ENCODE data around the gene TGFBI.

Gene TGFBI

DNA sequence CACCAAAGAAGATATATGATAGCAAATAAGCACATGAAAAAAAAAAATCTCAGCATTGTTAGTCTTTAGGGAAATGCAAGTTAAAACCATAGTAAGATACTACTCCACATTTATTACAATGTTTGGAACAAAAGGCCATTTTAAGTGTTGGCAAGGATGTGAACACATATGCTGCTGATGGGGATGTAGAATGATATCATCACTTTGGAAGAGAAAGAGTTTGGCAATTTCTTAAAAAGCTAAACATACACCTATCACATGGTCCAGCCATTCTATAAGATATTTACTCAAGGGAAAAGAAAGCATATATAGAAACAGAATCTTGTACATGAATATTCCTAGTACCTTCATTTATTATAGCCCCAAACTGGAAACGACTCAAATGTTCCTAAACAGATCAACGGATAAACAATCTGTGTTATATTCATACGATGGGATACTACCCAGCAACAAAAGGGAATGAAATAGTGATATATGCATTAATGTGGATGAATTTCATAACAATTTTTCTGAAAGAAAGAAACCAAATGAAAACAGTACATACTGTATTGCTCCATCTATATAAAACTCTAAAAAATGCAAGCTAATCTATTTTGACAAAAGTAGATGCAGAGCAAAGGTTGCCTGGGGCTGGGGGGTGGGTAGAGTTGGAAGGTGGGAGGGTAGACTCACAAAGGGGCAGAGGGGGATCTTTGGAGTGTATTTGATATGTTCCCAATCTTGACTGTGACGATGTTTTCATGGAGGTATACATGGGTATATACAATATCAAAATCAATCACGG is 58.2 kb downstream of the TGFBI start:
- Histone ChIP-seq H3K4me3 (ENCODE audit: control insufficient read depth in 1 of 7, extremely low read depth in 1 of 7, insufficient read depth in 4 of 7, low read depth in 2 of 7, low read length in 6 of 7) (no peak overlapping the region), H3K4me1 (ENCODE audit: control extremely low read depth in 1 of 4, control insufficient read depth in 4 of 4, insufficient read depth in 4 of 4, low read length in 3 of 4) (no peaks in the 10 kb centered on the region), H3K27ac (ENCODE audit: insufficient read depth in 1 of 2, low read depth in 1 of 2, low read length in 2 of 2, poor library complexity in 1 of 2, severe bottlenecking in 2 of 2) (no peak overlapping the region), H3K36me3 (ENCODE audit: control insufficient read depth in 4 of 4, insufficient read depth in 4 of 4, low read length in 3 of 4) (no peaks in the 10 kb centered on the region), H3K27me3 (replicated peaks in 2 of 5; ENCODE audit: control insufficient read depth in 4 of 5, insufficient read depth in 5 of 5, low read length in 4 of 5) (peaks cover 0 to 16% (median 4%) of the 10 kb centered on the region in 5 experiments), H3K9me3 (ENCODE audit: control extremely low read depth in 1 of 5, control insufficient read depth in 4 of 5, insufficient read depth in 2 of 5, low read depth in 1 of 5, low read length in 4 of 5) (no peaks in the 10 kb centered on the region)
- DNase-seq, result no peak
- POLR2A ChIA-PET, result no interaction called here
- CTCF ChIA-PET, result interaction anchor here (1.6 kb wide), 1 partner anchor 12 kb away, joined by 3 read pairs; no protein-coding TSS in a partner anchor
- WGBS (ENCODE audit: insufficient coverage), result no CpG with 5 or more reads among the region's 5 CpGs

DNA sequence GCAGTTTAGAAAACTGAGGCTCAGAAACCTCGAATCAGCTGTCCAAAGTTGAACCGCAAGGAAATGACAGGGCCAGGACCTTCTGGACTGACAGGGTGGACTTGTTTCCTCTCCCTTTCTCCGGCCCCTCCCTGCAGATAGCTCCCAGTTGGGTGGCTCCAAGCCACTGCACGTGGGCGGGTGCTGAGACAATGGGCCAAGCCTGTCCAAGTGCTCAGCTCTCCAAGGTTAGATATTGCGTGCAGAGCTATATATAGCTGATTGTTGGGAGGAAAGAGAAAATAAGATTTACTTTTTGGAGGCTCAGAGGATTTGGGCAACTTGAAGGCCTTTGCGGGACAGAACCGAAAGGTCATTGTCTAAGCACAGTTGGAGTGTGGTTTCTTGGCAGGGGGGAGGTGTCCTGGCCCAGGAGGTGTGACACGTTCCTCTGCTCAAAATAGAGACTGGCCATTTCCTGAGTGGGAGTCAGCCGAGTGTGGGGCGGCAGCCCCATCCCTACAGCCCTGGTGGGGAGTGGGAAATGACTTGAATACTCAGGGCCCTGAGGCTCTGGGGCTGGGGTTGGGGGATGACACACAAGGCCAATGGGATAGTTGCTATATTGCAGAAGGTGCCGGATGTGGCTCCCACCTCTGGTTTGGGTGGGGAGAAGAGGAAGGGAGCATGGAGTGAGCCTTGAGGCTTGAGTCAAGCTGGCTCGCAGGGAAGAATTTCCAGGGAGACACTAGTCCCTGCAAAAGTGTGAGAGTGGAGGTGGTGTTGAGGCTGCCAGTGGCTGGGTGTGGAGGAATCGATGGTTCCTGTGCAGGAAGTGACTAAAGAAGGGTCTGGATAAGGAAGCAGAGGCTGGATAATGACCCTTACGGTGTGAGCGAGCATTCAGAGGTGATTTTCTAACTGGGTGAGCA is 59.4 kb downstream of the TGFBI start:
- Histone ChIP-seq H3K36me3 (ENCODE audit: control insufficient read depth in 4 of 4, insufficient read depth in 4 of 4, low read length in 3 of 4) (no peaks in the 10 kb centered on the region), H3K27me3 (replicated peaks in 2 of 5; ENCODE audit: control insufficient read depth in 4 of 5, insufficient read depth in 5 of 5, low read length in 4 of 5) (peaks cover 0 to 9% (median 0%) of the 10 kb centered on the region in 5 experiments), H3K4me3 (ENCODE audit: control insufficient read depth in 1 of 7, extremely low read depth in 1 of 7, insufficient read depth in 4 of 7, low read depth in 2 of 7, low read length in 6 of 7) (no peak overlapping the region), H3K4me1 (ENCODE audit: control extremely low read depth in 1 of 4, control insufficient read depth in 4 of 4, insufficient read depth in 4 of 4, low read length in 3 of 4) (no peaks in the 10 kb centered on the region), H3K27ac (ENCODE audit: insufficient read depth in 1 of 2, low read depth in 1 of 2, low read length in 2 of 2, poor library complexity in 1 of 2, severe bottlenecking in 2 of 2) (no peak overlapping the region), H3K9me3 (ENCODE audit: control extremely low read depth in 1 of 5, control insufficient read depth in 4 of 5, insufficient read depth in 2 of 5, low read depth in 1 of 5, low read length in 4 of 5) (no peaks in the 10 kb centered on the region)
- no peak for DNase-seq
- ChIA-PET POLR2A (no interaction called here), CTCF (interaction anchor here (1.1 to 1.6 kb wide), 2 partner anchors 10 to 14 kb away, joined by 3 read pairs; no protein-coding TSS in a partner anchor)
- 96% methylated on average over 14 of the region's 16 CpGs for WGBS (ENCODE audit: insufficient coverage)

DNA sequence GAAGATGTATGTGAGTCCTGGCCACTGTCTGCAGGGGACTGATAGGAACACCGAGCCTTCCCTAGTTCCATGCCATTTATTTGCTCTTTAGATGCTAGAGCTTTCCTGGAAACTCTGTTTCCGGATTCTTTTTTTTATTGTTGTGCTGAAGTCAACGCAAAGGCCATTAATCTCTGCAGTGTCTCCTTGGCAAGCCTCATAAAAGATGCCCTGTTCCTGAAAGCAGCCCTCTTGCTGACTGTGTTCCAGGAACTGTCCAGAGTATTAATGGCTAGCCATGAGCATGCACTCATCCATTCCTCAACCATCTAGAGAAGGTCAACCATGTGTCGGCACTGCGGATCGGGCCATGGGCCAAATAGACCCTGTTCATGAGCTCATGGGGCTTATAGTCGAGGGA is 61.0 kb downstream of the TGFBI start:
- no peaks in the 10 kb centered on the region for H3K9me3 ChIP-seq (ENCODE audit: control extremely low read depth in 1 of 5, control insufficient read depth in 4 of 5, insufficient read depth in 2 of 5, low read depth in 1 of 5, low read length in 4 of 5)
- ChIA-PET POLR2A (no interaction called here), CTCF (interaction anchor here (0.7 kb wide), 1 partner anchor 49 kb away, joined by 3 read pairs; no protein-coding TSS in a partner anchor)
- no peak for DNase-seq
- peaks cover 0 to 6% (median 0%) of the 10 kb centered on the region in 5 experiments for H3K27me3 ChIP-seq (replicated peaks in 2 of 5; ENCODE audit: control insufficient read depth in 4 of 5, insufficient read depth in 5 of 5, low read length in 4 of 5)
- no peaks in the 10 kb centered on the region for H3K36me3 ChIP-seq (ENCODE audit: control insufficient read depth in 4 of 4, insufficient read depth in 4 of 4, low read length in 3 of 4)
- H3K4me1 ChIP-seq (ENCODE audit: control extremely low read depth in 1 of 4, control insufficient read depth in 4 of 4, insufficient read depth in 4 of 4, low read length in 3 of 4), result no peaks in the 10 kb centered on the region
- WGBS (ENCODE audit: insufficient coverage), result 92% methylated on average over 7 of the region's 7 CpGs
- no peak overlapping the region for H3K4me3 ChIP-seq (ENCODE audit: control insufficient read depth in 1 of 7, extremely low read depth in 1 of 7, insufficient read depth in 4 of 7, low read depth in 2 of 7, low read length in 6 of 7)
- H3K27ac ChIP-seq (ENCODE audit: insufficient read depth in 1 of 2, low read depth in 1 of 2, low read length in 2 of 2, poor library complexity in 1 of 2, severe bottlenecking in 2 of 2), result no peak overlapping the region

DNA sequence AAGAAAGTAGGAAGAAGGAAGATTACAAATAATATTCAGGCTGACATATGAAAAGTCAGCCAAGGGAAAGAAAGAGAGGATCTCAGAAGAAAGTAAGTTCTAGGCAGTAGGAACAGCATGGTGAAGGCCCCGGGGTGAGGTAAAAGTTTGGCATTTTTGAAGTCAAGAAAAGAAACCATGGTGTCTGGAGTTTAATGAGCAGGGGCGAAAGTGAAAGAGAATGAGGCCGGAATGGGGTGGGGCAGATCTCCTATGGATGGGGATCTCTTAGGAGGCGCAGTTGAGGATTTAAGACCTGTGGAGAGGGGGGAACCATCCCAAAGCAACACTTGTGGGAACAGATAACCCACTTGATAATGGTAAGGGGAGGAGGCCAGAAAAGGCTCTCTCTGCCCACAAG is 61.5 kb downstream of the TGFBI start:
- Histone ChIP-seq H3K27me3 (replicated peaks in 2 of 5; ENCODE audit: control insufficient read depth in 4 of 5, insufficient read depth in 5 of 5, low read length in 4 of 5) (peaks cover 0 to 6% (median 1%) of the 10 kb centered on the region in 5 experiments), H3K4me1 (ENCODE audit: control extremely low read depth in 1 of 4, control insufficient read depth in 4 of 4, insufficient read depth in 4 of 4, low read length in 3 of 4) (no peaks in the 10 kb centered on the region), H3K9me3 (ENCODE audit: control extremely low read depth in 1 of 5, control insufficient read depth in 4 of 5, insufficient read depth in 2 of 5, low read depth in 1 of 5, low read length in 4 of 5) (no peaks in the 10 kb centered on the region), H3K27ac (ENCODE audit: insufficient read depth in 1 of 2, low read depth in 1 of 2, low read length in 2 of 2, poor library complexity in 1 of 2, severe bottlenecking in 2 of 2) (no peak overlapping the region), H3K4me3 (ENCODE audit: control insufficient read depth in 1 of 7, extremely low read depth in 1 of 7, insufficient read depth in 4 of 7, low read depth in 2 of 7, low read length in 6 of 7) (no peak overlapping the region), H3K36me3 (ENCODE audit: control insufficient read depth in 4 of 4, insufficient read depth in 4 of 4, low read length in 3 of 4) (no peaks in the 10 kb centered on the region)
- DNase-seq, result no peak
- ChIA-PET POLR2A (no interaction called here), CTCF (interaction anchor here (0.7 kb wide), 1 partner anchor 49 kb away, joined by 3 read pairs; no protein-coding TSS in a partner anchor)
- WGBS (ENCODE audit: insufficient coverage), result 97% methylated on average over 3 of the region's 4 CpGs

DNA sequence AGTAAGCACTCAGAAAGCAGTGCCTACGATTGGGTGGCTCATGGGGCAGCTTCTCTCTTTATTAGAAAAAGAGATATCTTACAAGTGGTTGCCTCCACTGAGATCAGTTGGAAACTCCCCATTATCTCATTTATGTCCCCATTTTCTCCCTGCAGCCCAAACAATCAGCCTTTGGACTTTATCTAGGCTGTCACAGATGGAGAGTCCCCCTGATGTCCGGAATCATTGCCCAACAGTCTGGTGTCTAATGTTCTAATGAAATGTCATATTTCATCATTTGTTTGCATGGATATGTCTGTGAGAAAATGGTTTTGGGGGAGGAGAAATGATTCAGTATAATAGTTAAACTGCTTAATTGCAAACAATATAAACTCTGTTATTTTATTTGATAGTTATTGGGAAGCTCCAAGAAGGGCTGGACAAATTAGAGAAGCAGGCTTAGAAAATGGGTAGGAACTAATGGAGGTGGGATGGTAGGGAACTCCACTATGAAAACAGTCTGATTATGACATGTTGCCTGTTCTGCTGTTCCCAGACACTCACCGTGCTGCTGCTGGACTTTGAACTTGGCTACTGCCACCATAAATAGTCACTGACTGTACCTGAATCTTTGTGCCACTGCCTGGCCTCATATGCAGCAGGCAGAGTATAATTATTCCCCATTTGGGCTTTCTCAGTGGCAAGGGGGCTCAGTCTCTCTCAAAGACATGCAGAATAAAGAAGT is 65.6 kb downstream of the TGFBI start:
- 97% methylated on average over 2 of the region's 3 CpGs for WGBS (ENCODE audit: insufficient coverage)
- Histone ChIP-seq H3K36me3 (ENCODE audit: control insufficient read depth in 4 of 4, insufficient read depth in 4 of 4, low read length in 3 of 4) (no peaks in the 10 kb centered on the region), H3K27ac (ENCODE audit: insufficient read depth in 1 of 2, low read depth in 1 of 2, low read length in 2 of 2, poor library complexity in 1 of 2, severe bottlenecking in 2 of 2) (no peak overlapping the region), H3K4me1 (ENCODE audit: control extremely low read depth in 1 of 4, control insufficient read depth in 4 of 4, insufficient read depth in 4 of 4, low read length in 3 of 4) (no peaks in the 10 kb centered on the region), H3K4me3 (ENCODE audit: control insufficient read depth in 1 of 7, extremely low read depth in 1 of 7, insufficient read depth in 4 of 7, low read depth in 2 of 7, low read length in 6 of 7) (no peak overlapping the region), H3K9me3 (ENCODE audit: control extremely low read depth in 1 of 5, control insufficient read depth in 4 of 5, insufficient read depth in 2 of 5, low read depth in 1 of 5, low read length in 4 of 5) (no peaks in the 10 kb centered on the region), H3K27me3 (replicated peaks in 2 of 5; ENCODE audit: control insufficient read depth in 4 of 5, insufficient read depth in 5 of 5, low read length in 4 of 5) (peaks cover 0 to 19% (median 7%) of the 10 kb centered on the region in 5 experiments)
- CTCF ChIA-PET, result no interaction called here
- DNase-seq, result no peak
- POLR2A ChIA-PET, result no interaction called here

DNA sequence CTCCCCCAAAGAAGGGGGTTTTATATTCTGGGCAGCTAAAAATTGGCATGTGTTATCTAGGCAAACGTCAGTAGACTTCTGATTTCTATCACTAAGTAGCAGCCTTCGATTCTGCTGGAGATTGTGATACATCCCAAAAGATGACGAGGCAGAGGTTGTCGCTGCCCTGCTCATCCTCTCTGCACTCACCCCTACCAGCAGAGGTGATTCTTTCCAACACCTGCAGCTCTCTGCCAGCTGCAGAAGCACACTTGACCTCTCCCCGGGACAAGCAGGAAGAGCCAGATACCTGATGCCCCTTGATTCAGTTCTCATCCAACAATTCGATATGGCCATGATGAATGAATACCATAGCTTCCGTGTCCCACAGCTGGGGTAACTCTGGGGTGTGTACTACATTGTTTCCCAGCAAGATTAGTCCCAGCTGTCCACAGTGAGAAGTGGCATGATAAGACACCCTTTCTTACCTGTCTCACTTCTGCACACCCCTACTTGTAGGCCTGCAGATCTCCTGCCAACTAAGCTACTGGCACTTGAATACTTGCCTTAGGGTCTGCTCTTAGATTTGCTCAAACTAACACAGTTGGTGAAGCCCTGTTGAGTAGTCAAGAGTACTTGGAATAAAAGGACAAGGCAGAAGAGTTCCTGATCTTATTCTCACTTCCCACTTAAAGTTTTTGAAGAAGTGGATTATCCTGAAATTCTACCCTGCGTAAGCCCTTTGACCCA is 66.3 kb downstream of the TGFBI start:
- WGBS (ENCODE audit: insufficient coverage), result 95% methylated on average over 7 of the region's 8 CpGs
- CTCF ChIA-PET, result no interaction called here
- H3K27me3 ChIP-seq (replicated peaks in 2 of 5; ENCODE audit: control insufficient read depth in 4 of 5, insufficient read depth in 5 of 5, low read length in 4 of 5), result peaks cover 0 to 19% (median 7%) of the 10 kb centered on the region in 5 experiments

More for the DNA sequence above, 66.3 kb downstream of the TGFBI start:
- no peak overlapping the region for H3K4me3 ChIP-seq (ENCODE audit: control insufficient read depth in 1 of 7, extremely low read depth in 1 of 7, insufficient read depth in 4 of 7, low read depth in 2 of 7, low read length in 6 of 7)
- DNase-seq, result no peak
- H3K9me3 ChIP-seq (ENCODE audit: control extremely low read depth in 1 of 5, control insufficient read depth in 4 of 5, insufficient read depth in 2 of 5, low read depth in 1 of 5, low read length in 4 of 5), result no peaks in the 10 kb centered on the region
- H3K36me3 ChIP-seq (ENCODE audit: control insufficient read depth in 4 of 4, insufficient read depth in 4 of 4, low read length in 3 of 4), result no peaks in the 10 kb centered on the region
- H3K27ac ChIP-seq (ENCODE audit: insufficient read depth in 1 of 2, low read depth in 1 of 2, low read length in 2 of 2, poor library complexity in 1 of 2, severe bottlenecking in 2 of 2), result no peak overlapping the region
- H3K4me1 ChIP-seq (ENCODE audit: control extremely low read depth in 1 of 4, control insufficient read depth in 4 of 4, insufficient read depth in 4 of 4, low read length in 3 of 4), result no peaks in the 10 kb centered on the region
- POLR2A ChIA-PET, result no interaction called here

Data from common myeloid progenitor, CD34-positive (primary cell).